ENCODE results near the gene DRC7.
"Not testable (repeated sequence)": the region's sequence is repeated elsewhere in the genome, so short reads cannot be mapped to it uniquely, and the experiment has no call there.

The DRC7 gene

DNA sequence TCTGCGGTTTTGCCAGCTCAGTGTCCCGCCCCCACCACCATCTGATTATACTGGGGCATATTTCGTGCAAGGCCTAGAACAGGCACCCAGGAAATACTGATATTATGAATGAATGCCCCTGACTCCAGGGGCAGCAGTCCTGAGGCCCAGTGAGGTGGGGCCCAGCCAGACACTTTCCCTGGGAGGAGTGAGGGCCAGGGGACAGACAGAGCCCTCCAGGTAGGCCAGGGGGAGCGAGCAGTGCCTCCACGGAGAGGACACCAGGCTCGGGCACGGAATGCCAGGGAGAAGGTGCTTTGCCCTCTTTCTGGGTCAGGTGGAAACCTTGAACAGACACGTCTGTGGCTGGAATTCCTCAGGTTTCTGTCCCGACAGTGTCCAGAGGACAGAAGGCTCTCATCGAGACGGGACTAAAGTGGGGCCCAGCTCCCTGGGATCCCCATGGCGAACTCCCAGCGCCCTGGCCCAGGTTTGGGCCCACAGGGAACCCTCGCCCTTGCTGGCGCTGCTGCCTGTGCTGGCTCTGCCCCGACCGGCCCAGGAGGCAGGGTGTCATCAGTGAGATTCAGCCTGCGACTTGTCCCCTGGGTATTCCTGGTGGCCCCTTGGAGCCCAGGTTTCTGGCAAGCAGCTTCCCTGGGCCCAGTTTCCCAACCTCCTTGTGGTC is 45.3 kb downstream of the DRC7 start:
- no peak for DNase-seq

DNA sequence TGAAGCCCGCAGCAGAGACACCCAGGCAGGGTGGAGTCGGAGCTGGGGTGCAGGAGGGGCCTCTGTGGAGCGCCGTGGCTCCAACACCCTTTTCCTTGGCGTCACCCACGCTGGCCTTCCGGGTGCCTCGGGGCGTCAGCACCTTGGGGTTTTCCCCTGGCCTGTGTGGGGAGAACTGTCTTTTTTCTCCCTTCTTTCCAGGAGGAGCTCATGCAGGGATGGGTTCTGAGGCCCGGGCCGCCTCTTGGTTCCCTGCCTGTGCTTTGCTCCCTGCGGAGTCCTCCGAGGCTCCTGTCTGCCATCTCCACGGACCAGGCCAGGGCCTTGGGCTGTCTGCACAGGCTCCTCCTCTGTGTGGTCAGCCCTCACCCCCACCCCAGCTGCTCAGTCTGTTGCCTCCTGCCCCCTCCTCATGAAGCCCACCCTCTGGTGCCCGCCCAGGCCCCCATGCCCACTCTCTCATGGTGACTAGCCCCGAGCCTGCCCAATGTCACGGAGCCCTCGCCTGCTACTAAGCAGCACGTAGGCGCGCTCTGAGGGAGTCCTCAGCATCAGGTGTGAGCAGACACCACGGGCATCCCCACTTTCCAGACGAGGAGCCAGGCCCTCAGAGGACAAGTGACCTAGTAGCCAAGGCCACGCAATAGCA is 45.9 kb downstream of the DRC7 start:
- DNase-seq, result no peak

DNA sequence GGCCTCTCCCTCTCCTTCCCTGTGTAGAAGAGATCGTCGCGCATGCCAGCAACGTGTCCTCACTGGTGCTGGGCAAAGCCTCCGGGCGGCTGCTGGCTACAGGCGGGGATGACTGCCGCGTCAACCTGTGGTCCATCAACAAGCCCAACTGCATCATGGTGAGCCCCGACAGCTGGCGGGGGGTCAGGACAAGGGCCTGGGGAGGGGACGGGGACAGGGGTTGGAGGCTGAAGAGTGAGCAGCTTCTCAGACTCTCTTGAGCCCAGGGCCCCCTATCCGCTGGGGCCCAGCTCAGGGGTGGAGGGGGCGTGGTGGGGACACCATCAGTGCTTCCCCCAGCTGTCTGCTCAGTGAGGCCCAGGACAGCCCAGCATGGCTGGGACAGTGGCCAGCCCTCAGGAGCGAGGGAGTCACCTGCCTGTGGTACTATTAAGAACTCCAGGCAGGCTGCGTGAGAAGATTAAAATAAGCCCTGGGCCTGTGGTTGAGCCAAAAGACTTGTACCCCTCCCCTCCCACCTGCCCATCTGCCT is 47.1 kb downstream of the DRC7 start:
- DNase-seq, result no peak

- no peak for DNase-seq
Measured at GRCh38 chr16:57742543-57742942, 47.9 kb downstream of the DRC7 start.

DNA sequence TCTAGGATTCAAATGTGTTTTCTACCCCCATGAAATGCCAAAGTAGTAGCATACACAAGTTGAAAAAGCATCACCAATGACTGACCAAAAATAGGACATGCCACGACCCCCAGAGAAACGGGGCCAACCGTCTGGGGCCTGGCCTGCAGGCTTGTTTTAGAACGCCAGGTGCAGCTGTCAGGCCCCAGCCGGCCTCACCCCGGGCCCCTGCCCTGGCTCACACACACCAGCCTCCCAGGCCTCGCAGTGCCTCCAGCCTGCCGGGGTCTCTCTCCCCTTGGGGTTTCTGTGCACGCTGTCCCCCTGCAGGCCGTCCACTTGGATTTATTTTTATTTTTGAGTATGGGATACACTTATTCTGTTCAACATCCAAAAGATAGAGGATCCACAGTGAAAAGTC is 48.9 kb downstream of the DRC7 start:
- no peak for DNase-seq

DNA sequence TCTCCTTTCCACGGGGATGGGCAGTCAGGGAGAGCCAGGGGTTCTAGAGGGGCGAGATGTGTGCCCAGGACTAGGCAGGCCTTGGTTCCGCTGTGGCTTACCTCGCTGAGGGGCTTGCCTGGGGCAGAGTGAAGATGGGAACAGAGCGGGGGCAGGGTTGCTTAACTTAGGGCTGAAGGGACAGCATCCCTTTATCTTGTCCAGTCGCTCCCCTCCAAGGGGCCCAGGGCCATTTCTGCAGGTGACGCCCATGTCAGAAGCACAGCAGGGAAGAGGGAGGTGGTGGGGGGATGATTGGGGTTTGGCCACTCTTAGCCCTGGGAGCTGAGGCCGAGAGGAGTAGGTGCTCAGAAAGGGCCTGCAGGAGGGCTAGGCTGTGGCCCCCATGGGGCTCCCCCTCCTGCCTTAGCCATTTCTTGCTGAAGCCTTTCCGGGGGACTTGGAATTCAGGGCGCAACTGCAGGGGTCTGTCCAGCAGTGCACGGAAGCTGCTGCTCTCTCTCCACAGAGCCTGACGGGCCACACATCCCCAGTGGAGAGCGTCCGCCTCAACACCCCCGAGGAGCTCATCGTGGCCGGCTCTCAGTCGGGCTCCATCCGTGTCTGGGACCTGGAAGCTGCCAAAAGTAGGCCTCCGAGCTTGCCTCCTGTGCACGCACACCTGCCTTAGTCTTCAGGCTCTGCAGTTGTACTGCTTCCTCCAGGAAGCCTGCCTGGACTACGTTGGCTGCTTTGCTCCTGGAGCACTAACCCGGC is 49.5 kb downstream of the DRC7 start:
- no peak for DNase-seq

DNA sequence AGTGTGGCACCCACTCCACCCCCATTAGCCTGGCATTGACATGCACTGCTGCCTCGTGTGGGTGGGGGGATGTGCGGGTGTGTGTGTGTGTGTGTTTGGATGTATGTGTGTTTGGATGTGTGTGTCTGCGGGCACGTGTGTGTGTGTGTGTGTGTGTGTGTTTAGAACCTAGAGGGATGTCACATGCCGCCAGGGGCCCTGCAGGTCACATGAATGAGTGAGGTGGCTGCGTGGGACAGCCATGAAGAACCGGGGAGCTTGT is 50.0 kb downstream of the DRC7 start:
- DNase-seq, result no peak

GRCh38 chr16:57745768-57746167 is 51.2 kb downstream of the DRC7 start:
- DNase-seq, result no peak

- not testable (repeated sequence) for DNase-seq
Measured at GRCh38 chr16:57746316-57746715, 51.7 kb downstream of the DRC7 start.

DNA sequence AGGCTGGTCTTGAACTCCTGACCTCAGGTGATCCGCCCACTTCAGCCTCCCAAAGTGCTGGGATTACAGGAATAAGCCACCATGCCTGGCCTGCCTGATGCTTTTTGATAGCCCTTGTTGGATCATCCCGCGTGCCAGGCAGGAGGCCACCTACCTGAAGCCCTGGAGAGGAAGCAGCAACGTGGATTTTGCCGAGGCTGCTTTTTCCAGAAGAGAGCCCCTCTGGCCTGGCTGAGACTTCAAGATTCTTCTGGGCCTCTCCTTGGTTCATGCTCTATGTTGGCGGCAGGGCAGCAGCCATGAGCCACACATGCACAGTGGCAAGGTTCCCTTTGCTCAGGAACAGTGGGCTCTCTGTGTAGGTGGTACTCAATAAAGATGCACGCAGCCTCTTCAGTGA is 52.5 kb downstream of the DRC7 start:
- DNase-seq, result no peak

DNA sequence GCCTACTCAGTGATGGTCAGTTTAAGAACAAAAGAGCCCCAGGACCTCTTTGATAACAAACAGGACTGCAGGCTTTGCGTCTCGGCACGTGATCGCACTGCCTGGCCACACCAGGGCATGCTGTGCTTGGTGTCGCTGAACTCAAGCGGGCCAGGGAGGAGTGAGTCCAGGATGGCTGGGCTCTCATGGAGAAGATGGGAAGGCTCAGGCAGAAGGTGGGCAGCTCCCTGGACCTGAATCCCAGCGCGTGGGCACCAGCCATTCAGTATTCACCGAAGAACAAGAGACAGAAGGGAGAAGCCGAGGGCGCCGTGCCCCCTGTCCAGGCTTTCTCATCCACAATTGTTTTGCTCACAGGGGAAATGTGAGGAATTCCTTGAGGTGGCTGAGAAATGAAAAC is 52.9 kb downstream of the DRC7 start:
- DNase-seq, result no peak

- DNase-seq, result no peak
Measured at GRCh38 chr16:57747996-57748395, 53.4 kb downstream of the DRC7 start.

- DNase-seq, result no peak
Measured at GRCh38 chr16:57748596-57748995, 54.0 kb downstream of the DRC7 start.

GRCh38 chr16:57749101-57749692 is 54.6 kb downstream of the DRC7 start:
- DNase-seq, result no peak

- no peak for DNase-seq
Measured at GRCh38 chr16:57749856-57750452, 55.3 kb downstream of the DRC7 start.

- no peak for DNase-seq
Measured at GRCh38 chr16:57750796-57751538, 56.4 kb downstream of the DRC7 start.

DNA sequence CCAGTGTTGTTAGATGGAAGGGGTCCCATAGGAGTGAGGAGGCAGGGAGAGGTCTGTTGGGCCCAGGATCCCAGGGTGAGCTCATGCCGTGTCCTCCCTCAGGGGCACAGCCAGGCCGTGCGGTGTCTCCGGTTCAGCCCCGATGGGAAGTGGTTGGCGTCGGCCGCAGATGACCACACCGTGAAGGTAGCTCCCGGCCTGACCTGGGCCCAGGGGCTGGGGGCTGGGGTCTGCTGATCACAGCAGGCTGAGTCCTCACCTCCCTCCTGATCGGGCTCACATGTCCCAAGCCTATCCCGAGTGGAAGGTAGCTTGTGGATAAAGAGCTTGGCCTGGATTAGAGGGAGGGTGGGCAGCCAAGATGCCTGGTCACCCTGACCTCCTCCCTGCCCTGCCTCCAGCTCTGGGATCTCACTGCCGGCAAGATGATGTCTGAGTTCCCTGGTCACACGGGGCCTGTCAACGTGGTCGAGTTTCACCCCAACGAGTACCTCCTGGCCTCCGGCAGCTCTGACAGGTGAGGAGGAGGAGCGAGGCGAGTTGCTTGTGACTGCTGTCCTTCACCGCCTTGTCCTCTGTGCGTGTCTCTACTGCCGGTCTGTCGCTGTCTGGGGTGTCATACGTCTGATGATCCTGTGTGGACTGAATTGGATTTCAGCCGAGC is 57.1 kb downstream of the DRC7 start:
- DNase-seq, result no peak

GRCh38 chr16:57752203-57752580 is 57.6 kb downstream of the DRC7 start:
- DNase-seq, result no peak

DNA sequence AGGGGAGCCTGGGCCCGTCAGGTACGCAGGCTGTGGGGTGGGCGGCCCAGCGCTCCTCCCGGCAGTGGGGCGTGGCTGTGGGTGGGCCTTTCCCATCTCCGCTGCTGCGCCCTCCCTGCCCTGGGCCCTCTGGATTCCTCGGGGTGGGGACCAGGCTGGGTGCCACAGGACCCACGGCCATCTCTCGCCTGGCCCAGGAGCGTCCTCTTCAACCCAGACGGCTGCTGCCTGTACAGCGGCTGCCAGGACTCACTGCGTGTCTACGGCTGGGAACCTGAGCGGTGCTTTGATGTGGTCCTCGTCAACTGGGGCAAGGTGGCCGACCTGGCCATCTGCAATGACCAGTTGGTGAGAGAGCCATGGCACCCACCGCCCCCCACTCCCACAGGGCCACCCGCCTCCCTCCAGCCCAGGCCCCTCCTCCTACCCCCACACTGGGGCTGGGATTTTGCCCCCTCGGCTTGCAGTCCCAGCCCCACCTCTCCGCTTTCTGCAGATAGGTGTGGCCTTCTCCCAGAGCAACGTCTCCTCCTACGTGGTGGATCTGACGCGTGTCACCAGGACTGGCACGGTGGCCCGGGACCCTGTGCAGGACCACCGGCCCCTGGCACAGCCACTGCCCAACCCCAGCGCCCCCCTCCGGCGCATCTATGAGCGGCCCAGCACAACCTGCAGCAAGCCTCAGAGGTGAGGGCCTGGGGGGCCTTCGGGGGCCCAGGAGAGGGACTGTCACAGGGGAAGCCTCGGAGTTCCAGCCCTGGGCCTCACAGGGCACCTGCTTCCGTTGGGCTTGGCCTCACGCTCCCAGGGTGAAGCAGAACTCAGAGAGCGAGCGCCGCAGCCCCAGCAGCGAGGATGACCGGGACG is 58.2 kb downstream of the DRC7 start:
- DNase-seq, result no peak

- DNase-seq, result no peak
Measured at GRCh38 chr16:57753448-57754353, 59.1 kb downstream of the DRC7 start.

Data from SHP77 treated with DMSO at 0.1 percent for 48 hours (cell line).